GM21717 (cell line): ENCODE results near the gene TMEM92.
"Not testable (repeated sequence)": the region's sequence is repeated elsewhere in the genome, so short reads cannot be mapped to it uniquely, and the experiment has no call there.

ENCODE experiments used
- ATAC-seq: cut with Tn5 transposase; IDR thresholded peaks from one replicate; pipeline ENCODE4 v1.9.1; 2021; ENCODE audit warnings: mild to moderate bottlenecking, moderate library complexity; ENCODE audit not compliant: unreplicated experiment

Gene TMEM92

DNA sequence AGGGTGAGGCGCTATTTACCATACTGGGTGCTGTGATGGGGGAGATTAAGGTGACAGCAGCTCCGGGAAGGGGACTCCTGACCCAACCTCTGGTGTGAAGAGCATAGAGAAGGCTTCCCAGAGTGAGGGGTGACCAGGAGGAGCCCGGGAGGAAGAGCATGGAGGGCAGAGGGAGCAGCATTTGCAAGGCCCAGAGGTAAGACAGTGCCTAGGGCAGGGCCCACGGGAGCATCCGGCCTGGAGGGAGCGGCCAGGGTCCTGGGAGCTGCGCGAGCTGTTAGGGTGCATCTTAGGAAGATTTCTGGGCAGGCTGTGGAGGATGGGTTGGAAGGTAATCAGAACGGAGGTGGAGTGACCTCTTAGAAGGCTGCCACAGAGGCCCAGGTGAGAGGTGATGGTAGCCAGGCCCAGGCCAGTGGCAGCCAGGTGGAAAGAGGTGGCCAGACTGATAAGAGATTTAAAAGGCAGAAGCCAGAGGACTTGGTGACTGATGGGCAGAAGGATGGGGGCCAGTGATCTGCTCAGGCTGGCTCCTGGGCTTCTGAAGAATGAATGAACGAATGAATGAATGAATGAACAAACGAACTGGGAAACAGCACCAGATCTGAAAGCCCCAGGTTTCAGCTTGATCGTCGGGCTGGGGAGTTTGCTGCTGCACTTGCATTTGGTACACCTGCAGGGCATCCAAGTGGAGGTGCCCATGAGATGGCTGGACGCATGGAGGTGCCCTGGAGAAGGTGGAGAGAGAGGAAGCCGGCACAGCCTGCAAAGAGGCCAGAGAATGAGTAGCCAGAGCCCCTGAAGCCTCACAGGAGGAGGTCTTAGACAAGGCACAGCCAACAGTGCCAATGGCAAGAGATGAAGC lies 13.0 kb upstream of the TMEM92 start:
- ATAC-seq, result no peak

DNA sequence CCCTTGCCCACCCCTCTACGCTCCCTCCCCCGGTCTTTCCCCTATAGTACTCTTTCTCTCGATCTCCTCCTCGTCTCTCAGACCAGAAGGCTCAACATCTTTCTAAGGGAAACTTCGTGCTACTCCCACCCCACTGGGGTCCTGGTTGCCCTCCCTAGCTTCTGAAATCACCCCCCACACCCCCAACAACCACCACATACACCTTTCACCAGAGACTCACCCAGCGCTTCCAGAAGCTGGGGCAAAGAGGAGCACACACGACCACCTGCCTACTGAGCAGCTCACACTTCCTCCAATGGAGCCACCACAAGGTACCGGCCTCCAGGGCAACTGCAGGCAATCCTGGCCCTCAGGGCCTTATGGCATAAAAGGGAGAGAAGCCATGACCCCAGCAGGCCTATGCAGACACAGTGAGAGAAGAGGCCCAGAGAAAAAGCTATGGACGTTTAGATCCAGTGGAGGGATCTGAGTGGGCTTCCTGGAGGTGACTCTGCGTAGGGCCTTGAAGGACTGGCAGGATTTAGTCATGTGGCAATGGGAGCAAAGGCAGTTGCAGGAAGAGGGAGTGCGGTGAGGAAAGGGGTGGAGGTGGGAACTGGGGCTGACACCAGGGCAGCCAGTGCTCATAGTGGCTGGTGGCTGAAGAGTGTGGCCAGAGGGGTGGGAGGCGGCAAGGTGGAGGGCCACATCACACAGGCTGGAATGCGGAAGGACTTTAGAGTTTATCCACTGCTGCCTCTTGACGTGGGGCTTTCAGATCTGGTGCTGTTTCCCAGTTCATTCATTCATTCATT lies 12.1 kb upstream of the TMEM92 start:
- ATAC-seq, result no peak

DNA sequence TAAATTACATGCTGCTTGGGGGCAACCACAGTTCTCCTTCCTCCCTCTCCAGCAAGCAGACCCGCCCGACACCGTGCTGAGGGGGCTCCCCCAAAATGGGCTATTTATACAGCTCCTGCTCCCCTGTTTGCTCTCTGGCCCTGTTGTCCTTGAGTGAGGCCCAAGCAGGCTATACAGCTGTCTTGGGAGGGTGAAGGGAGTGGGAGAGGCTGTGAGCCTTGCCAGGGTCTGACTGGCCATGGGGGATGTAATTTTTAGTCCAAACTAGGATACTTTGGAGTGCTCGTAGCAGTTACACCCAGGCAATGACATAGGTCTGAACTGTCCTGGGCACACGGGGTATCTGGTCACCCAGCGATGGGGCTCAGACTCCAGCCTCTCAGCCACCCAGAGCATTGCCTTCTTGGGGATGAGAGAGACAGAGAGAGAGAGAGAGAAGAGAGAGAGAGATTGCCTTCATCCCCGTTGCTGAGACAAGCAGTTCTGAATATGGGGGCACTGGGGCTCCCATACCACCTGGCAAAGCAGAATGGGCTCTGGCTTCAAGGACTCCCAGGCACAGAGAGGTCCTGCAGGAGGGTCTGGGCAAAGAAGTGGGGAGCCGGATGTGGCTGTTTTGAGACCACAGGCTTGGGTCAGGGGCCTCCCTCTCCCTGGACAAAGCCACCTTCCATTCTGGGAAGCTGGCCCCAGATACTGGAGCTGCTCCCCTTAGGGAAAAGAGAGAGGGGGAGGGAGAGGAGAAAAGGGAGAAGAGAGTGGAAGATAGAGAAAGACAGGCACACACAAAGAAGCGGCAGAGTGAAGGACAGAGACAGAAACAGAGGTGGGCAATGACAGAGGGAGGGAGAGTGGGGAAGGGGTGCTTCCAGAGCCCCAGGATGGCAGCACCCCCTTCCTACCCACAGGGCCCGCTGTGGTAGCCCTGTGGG lies 10.7 kb upstream of the TMEM92 start:
- ATAC-seq, result no peak

DNA sequence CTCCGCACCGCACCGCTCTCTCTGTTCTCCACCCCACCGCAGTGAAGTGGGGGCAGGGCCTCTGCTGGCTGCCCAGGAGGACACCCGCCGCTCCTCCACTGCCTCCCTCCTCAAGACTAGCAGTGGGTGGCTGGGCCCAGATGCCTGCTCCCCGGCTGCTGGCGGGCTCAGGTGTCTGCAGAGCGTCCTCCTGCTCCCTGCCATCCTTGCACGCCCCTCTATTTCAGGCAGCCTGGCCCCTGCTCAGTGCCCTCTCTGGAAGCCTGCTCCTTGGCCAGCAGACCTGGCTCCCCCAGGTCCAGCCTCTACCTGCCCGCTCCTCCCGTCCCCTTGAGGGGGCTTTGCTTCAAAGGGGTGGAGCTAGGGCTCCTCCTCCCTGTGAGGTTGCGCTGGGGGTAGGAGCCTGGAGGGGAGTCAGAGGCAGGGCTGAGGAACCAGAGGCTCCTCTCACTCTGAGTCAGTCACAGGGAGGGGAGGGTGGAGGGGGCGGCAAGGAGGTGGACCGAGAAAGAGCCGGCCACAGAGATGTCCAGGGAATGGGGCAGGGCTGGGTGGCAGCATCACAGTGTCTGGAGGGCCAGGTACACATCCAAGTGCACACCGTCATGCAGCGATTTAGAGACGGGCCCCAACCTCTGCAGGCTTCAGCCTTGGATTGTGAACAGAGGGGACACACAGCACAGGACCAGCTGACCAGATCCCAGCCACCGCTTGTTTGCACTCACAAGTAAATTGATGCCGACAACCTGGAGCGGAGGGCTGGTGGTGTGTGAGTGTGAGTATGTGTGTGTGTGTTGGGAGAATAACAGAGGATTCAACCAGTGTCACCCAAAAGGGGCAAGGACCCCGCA lies 9.8 kb upstream of the TMEM92 start:
- ATAC-seq, result no peak

DNA sequence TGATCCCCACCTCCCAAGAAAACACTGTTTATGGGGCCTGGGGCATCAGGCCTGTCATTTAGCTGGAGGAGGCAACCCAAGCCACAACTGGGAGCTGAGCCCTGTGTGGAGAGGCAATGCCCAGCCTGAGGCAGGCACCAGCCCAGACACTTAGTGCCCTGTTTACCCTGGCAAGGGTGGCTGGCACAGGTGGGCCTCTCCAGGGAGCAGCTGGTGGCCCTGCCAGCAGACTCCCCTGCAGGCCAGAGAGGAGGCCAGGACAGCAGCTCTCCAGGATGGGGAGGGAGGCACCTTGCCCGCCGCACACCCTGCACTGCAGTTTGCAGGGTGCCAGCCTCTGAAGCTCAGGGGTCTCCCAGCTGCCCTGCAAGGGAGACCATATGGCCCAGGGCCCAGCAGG lies 9.1 kb upstream of the TMEM92 start:
- no peak for ATAC-seq

DNA sequence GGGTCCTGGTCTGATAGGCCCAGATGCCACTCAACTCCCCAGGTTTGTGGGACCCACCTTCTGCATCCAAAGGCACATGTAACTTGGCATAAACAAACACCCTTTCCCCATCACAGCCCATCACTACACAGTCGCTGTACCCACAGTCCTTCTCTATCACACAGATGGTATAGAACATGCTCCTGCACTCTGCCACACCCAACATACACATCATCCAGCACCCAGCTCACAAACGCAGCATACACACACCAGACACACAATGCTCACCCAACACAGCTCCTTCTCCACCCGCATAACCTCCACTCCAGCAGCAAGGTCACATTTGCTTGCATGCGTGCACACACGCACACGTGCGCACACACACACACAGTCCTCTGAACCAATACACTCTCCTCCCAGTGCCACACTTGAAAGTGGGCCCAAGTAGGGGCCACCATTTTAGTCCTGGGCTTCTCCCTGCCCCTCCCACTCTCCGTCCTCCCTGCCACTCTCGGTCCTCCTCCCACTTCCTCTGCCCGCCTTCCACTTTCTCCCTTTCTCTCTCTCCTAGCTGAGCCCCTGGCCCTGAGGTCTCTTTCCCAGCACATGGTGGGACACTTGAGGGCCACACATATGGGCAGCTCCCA lies 8.5 kb upstream of the TMEM92 start:
- ATAC-seq, result no peak

DNA sequence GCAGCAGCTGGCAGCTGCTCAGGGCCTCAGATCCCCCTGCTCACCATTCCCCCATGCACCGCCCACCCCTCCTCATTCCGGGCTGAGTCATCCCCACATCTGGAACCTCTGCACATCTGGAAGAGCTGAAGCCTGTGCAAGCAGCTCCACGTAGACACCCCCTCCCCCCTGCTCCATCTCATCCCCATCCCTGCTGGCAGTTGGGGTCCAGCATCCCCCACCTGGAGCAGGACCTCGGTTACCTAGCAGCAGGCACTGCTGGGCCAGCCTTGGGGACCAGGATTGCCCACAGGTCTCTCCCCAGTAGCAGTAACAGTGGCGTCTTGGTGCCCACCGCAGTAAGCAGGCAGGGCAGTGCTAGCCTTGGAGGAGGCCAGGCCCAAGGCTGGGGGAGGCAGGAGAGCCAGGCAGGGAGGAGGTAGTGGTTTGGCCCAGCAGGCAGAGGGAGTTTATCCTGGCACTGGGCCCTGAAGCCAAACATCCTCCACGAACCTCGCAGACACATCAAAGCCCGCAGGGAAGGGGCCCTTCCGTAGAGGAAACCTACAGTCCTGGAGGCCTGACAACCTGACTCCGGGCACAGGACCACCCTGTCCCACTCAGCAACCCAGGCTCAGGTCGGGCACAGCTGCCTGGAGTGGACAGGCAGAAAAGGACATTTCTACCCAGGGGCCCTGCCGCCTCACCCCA lies 7.7 kb upstream of the TMEM92 start:
- no peak for ATAC-seq

DNA sequence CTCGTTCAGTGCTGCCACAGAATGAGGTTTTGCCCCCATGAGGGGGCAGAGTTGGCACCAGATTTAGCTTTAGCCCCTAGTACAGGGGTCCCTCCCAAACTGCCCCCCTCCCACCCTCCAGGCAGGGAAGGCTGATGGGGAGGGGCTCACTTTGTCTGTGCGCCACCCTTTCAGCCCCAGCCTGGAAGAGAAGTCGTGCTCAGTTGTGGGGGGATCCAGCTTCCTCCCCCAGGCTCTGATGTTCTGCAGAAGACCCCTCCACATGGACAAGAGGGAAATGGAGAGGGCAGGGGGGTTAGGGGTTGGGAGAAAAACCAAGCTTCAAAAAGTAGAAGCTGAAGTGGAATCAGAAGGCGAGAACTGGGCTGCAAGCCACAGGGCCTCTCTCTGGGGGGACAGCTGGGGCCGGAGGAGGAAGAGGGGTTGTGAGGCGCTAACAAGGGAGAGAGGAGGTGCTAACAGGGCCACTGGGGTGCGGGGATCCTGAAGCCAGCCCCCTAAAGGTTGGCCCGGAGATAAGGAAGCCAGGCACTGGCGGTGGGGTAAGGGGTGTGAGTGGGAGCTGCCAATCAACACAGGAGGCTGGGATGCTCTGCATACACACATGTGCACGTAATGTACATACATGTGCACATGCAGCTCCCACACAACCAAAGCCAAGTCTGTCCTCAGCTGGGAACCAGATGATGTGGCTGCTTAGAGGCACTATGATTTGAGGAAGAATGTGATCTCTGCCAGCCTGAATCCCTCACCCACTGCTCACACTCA lies 7.0 kb upstream of the TMEM92 start:
- no peak for ATAC-seq

DNA sequence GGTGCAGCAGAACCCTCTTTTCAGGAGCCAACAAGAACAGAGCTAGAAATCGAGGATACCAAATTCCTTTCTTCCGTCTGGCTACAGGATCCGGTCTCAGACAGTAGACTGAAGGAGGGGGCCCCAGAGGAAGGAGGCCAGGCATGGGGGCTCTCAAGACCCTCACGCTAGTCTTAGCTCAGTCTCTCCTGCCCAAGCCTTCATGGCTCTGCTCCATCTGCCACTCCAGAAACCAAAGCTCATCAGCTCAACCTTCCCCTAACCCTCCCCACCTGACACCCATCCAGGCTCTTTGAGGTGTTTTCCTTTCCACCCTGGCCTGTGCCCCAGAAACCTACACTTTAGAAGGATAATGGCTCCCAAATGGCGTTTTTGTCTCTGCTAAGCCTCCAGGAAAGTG lies 6.2 kb upstream of the TMEM92 start:
- ATAC-seq, result no peak

DNA sequence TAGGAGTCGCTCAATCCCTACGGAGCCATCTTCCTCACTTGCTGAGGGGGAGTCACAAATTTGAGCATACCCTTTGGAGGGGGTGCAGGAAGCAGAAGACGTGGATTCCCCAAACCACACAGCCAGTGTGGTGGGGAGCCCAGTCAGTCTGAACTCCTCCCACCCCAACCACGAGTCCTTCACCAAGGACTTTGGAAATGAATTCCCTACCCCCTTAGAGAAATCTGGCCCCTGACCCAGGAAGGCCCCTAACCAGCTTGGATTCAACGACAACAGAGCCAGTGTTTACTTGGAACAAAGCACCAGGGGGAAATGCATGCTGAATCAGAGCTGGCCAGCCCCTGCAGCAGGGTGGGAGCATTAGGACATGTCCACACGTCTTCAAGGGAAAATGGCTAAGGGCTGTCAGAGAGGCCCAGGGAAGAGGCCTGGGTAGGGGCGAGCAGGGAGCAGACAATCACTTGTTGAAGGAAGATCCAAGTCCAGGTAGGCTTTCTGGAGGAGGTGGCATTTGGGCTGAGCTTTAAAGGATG lies 5.5 kb upstream of the TMEM92 start:
- ATAC-seq, result no peak

DNA sequence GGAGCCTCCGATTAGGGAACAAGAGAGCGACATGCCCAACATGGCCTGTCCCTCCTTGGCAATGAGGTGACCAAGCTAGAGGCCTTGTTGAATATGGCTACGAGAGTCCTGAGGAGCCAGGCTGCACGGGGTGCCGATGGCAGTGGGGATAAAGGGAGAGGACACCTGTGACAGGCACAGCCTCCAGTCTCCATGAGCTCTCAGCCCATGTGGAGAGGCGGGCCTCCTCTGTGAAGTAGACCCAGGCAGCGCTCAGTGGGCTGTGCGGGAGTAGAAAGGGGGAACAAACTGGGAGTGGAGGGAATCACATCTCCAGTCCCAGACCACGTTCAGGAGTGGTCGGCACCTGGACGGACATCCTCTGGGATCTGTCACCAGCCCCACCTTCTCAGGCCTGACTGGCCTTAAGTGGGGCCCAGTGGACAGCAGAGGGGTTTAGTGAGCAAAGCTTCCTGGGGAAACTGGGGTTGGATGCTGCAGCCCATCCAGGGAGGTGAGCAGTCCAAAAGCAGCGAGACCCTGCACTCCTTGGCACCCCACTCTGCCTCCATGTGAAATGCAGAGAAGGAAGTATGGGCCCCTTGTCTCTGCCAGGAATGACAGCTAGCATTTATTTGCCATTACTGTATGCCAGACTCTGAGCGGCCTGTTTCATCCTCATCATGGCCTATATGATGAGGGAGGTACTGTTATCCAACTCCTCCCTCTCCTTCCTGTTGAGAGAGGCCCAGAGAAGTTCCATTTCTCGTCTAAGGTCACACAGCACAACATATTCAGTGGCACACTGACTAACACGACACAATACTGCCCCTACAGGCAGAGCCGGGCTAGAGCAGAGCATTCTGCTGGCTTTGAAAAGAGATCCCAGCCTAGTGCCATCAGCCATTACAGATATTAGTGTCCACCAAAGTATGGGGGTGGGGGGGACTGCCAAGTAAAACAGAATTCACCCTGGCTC lies 4.5 kb upstream of the TMEM92 start:
- ATAC-seq, result no peak

DNA sequence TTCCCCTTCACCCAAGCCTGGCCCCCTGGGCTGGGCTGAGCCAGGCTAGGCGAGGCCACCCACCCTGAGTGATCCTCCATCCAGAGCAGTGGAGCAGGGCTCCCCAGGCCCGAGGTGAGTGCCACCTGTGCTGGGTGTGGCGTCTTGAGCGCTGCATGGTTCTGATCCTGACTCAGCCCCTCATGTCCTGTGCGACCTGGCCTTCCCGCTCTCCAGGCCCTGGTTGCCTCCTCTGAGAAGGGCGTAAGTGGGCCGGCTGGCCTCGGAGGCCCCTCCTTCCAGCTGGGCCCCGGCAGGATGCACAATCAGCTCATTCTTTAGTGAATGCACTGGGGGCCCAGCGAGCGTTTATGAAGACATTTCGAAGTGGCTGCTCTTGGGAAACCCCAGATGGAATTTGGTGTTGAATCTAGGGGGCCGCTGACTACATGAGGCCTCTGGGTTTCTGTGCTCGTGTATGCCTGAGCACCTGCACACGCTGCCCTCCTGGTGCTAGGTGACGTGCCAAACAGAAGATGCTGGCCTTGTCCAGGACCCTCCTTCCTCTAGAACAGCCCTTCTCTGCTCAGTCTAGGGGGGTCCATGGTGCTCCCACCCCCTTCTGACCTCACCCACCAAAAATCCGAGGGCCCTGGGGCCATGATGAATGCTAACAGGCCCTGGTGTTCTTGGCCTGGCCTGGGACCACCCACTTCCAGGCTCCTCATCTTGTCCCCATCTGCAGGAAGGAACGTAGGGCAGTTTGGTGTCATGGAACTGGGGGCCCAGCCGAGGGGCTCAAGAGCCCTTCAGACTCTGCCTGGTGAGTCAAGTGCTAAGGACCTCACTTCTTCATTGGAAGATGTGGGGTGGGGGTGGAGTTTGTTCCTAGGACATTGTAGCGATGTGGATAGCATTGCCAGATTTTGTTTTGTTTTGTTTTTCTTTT lies 3.6 kb upstream of the TMEM92 start:
- ATAC-seq, result no peak

DNA sequence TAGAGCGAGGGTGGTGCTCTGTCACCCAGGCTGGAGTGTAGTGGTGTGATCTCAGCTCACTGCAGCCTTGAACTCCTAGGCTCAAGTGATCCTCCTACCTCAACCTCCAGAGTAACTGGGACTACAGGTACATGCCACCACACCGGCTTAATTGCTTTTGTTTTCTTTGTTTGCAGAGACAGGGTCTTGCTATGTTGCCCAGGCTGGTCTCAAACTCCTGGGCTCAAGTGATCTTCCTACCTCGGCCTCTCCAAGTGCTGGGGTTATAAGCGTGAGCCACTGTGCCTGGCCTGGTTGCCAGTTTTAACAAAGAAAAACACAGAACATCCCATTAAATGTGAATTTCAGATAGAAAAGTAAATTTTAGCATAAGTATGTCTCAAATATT lies 2.9 kb upstream of the TMEM92 start:
- not testable (repeated sequence) for ATAC-seq

DNA sequence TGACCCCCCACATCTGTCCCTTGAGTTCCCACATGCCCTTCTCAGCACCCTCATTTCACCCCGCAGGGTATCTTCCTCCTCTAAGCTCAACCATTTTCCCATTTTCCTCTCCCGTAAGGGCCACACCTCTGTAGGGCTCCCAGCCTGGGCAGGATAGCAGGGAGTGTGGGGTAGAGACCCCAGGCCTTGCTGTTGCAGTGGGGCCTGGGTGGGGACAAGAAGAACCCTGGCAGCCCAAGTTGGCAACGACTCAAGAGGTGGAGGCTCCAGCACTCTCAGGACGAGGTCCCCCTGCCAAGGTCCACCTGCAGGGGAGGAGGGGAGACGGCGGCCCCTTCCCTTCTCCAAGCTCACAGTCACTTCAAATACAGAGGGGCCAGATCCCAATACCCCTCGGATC lies 2.0 kb upstream of the TMEM92 start:
- ATAC-seq, result no peak

DNA sequence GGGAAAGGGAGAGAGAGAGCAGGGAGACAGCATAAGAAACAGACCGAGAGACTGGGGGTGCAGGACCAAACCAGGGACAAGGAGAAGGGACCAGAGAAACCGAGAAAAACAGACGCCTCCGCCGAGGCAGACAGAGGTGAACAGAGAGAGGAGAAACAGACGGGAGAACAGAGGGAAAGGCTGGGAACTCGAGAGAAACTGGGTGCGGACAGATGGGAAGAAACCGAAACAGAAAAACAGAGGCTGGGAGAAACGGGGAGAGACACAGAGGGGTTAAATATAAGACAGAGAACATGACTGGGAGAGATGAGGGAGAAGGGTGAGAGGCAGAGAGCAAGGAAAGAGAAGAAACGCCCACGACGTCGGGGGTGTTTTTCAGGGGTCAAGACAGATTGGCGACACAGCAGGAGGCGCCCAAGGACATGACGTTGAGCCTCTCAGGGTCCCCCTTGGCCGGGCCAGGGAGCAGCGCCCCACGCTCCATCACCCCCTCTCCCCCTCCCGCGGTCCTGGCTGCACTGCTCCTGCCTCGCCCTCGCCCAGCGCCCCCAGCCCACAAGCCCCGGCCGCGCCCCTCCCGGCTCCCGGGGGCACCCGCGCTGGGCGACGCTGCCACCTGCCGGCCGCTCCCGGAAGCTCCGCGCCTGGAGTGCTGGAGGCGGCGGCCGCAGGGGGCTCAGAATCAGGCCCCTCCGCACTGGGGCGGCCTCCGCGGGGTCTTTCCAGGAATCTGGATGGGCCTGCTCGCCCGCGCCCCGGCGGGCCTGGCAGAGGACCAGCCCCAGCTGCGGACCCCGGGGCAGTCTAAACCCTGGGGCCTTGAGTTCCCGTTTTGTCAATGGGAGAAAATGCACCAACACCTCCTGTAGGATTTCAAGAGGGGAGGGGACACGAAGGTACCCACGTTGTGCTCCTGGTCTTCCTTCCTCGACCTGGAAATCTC lies 1.3 kb upstream of the TMEM92 start:
- no peak for ATAC-seq
